Cardiac fibroblast (primary cell): ENCODE measurements around the gene MYO1C.

Experiments
- DNase-seq, 2 donors: peaks; one replicate each; pipeline versions ENCODE4 v3.0.0 to v3.0.0-alpha.2; 2010; ENCODE audit warnings: low read depth in 2 of 2
- H3K4me3 ChIP-seq, 2 donors: replicated peaks in 1 of 2; 1 replicate in 1 of 2; 2 replicates in 1 of 2; pipeline ENCODE4 v1.5.1; 2011; ENCODE audit warnings: low read depth in 2 of 2, low read length in 2 of 2, mild to moderate bottlenecking in 2 of 2, moderate library complexity in 1 of 2
- TF ChIP-seq, protein P1 (sequence below): IDR thresholded peaks from one replicate; pipeline ENCODE4 v1.5.1; 2011; ENCODE audit warnings: low read depth, mild to moderate bottlenecking, low read length, inconsistent platforms

MYO1C gene

DNA sequence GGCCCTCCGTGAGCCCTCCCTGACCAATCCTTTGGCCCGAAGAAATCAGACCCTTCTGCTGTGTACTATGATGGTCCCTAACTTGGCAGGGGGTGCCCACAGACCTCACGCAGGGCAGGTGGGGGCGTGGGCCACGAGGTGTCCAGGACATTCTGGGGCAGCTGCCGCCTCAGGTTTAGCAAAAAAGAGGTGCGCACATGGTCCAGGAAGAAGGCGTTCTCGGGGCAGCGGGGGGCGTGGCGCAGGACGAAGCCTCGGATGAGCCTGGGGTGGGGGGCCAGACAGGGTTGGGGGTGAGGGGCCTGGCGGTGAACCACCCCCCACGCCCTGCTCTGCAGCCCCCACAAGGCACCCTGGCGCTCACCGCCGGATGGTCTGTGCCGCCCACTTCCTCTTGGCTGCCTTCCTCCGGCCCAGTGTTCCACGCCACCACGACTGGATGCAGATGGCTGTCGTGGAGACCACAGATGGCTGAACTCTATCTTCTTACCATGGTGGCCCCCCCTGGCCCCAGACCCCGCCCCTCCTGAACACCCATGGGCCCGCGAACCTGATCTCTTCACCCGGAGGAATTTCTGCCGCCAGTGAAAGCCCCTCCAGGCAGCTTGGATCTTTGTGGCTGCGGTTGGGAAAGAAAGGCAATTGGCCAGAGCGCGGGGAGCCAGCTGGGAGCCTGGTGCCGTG, 22.3 kb downstream of the MYO1C start:
- no peak overlapping the region for H3K4me3 ChIP-seq
- no peak for DNase-seq
- TF ChIP-seq, protein P1, sequence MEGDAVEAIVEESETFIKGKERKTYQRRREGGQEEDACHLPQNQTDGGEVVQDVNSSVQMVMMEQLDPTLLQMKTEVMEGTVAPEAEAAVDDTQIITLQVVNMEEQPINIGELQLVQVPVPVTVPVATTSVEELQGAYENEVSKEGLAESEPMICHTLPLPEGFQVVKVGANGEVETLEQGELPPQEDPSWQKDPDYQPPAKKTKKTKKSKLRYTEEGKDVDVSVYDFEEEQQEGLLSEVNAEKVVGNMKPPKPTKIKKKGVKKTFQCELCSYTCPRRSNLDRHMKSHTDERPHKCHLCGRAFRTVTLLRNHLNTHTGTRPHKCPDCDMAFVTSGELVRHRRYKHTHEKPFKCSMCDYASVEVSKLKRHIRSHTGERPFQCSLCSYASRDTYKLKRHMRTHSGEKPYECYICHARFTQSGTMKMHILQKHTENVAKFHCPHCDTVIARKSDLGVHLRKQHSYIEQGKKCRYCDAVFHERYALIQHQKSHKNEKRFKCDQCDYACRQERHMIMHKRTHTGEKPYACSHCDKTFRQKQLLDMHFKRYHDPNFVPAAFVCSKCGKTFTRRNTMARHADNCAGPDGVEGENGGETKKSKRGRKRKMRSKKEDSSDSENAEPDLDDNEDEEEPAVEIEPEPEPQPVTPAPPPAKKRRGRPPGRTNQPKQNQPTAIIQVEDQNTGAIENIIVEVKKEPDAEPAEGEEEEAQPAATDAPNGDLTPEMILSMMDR, result no peak

DNA sequence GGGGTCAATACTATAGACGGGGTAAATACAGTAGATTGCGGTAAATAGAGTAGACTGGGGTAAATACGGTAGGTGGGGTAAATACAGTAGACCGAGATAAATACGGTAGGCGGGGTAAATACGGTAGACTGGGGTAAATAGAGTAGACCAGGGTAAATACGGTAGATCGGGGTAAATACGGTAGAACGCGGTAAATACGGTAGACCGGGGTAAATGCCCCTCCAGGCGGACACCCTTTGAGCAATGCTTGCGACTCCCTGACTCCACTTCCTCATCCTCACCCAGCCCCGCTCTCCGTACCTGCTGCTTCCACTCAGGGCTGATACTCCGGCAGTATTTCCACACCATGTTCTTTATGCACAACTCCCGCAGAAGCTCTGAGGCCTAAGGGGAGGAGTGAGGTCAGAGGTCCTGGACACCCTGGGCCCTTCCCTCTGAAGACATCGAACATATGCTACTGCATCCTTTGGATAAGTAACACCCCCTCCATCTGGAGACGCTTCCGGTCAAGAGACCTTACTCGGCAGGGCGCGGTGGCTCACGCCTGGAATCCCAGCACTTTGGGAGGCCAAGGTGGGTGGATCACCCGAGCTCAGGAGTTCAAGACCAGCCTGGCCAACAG, 23.1 kb downstream of the MYO1C start:
- H3K4me3 ChIP-seq, result no peak overlapping the region
- TF ChIP-seq, protein P1, result no peak
- no peak for DNase-seq

DNA sequence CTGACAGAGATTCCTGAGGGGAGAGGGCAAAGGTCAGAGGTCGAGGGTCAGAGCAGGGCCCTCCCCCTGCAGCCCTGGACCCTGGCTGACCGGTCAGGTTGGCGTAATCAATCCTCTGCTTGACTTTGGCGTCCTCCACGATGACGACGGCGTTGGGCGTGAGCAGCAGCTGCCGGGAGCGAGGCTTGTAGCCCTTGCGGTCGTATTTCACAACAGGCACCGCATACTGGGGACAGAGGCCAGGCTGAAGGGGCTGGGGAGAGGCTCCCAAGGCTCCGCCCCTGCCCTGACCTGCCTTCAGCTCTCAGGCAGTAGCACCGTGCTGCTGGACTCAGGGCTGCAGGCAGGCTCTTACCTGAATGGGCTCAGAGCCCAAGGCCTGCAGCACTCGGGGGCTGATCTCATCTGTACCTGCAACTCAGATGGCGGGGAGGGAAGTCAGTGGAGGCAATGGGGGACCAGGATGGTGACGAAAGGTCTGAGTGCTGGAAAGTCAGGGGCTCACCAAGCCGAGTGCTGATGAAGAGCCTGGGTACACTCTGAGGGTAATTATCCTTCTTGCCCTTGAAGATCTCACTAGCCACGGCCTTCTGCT, 24.5 kb downstream of the MYO1C start:
- TF ChIP-seq, protein P1, result no peak
- peak in 1 of 2 donors; percentile 58 for DNase-seq

DNA sequence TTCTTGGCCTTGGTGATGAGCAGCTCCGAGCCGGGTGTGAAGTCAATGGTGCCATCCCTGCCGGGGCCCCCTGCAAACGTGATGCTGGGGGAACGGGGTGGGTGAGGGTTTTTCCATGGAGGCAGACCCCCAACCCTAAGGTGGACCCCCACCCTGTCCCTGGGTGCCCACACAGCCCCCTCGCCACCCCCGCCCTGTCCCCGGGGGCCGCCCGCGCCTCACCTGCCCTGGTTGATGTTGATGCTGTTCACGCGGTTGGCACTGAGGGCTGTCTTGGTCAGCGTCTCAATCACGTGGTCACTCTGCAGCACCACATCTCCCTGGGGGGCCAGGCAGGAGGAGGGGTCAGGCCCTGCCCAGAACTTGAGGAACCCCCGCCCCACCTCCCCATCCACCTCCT, 25.2 kb downstream of the MYO1C start:
- no peak for DNase-seq
- TF ChIP-seq, protein P1, result no peak
- H3K4me3 ChIP-seq, result no peak overlapping the region

More for the DNA sequence above, 24.5 kb downstream of the MYO1C start:
- no peak overlapping the region for H3K4me3 ChIP-seq

DNA sequence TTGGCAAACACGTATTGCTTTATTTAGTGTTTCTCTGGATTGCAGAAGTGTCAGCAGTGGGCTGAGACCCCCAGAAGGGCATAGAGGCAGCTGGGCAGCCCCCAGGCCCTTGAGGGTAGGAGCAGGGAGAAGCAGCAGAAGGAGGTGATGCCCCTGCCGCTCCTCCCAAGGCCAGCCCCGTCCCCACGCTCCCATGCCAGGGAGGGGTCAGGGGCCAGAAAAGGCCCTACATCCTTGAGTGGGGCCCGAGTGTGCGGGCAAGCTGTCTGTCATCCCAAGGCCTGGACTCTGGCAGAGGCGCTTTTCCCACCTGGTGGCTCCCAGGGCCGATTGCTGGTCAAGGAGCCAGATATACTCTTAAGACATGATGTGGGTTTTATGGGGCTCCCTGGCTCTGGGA, 28.3 kb downstream of the MYO1C start:
- no peak overlapping the region for H3K4me3 ChIP-seq
- TF ChIP-seq, protein P1, result no peak
- no peak for DNase-seq

DNA sequence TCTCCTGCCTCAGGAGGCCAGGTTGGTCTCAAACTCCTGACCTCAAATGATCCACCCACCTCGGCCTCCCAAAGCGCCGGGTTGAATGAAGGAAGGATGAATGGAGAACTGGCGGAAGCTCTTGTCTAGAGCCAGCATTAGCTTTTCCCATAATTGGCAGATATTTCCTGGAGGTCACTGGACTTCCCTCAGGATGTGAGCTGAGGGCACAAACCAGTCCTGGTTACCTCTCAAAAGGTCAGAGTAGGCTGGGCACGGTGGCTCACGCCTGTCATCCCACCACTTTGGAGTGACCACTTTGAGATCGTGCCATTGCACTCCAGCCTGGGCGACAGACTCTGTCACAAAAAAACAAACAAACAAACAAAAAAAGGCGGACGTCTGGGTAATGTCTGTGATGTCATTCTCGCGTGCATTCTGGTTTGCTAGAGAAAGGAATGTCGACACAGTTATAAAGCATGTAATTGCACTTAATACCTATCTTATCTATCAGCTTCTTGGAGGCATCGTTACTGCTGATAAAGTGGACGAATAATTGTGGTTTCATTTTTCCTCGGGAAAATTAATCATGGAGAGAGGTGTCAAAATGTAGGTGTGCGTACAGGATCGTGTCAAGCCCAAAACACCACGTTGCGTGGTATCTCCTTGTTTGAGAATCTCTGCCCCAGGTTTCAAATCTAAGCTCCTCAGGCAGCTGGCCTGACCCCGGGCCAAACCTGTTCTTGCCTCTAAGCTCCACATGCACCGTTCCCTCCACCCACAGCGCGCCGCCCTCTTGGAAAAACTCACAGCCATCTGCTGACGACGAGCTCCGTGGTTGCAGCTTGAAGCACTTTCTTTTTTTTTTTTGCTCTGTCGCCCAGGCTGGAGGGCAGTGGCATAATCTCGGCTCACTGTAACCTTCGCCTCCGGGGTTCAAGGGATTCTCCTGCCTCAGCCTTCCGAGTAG, 30.0 kb downstream of the MYO1C start:
- H3K4me3 ChIP-seq, result no peak overlapping the region
- DNase-seq, result peak in 1 of 2 donors; percentile 20
- TF ChIP-seq, protein P1, result no peak
